GM13977 (cell line): ENCODE data around the gene MAU2.

Experiments
- DNase-seq: peaks from one replicate; pipeline ENCODE4 v3.0.0; 2012; ENCODE audit warnings: low spot score
- in situ Hi-C: fragments of 300-500 bp; cut with MboI; formaldehyde crosslinking; loops from one replicate; pipeline ENCODE4 v1.12.0; 2022; ENCODE audit warnings: low sequenced_read_pairs, low pct_unique_long_range_greater_than_20kb, mixed read lengths, inconsistent platforms; ENCODE audit not compliant: unreplicated experiment
- TF ChIP-seq, protein P1 (sequence below): IDR thresholded peaks from 2 replicates; pipeline ENCODE4 v1.5.1; 2012; ENCODE audit warnings: mild to moderate bottlenecking, control low read depth; ENCODE audit not compliant: insufficient read depth; ENCODE audit errors: extremely low read depth, missing control alignments

Gene MAU2

DNA sequence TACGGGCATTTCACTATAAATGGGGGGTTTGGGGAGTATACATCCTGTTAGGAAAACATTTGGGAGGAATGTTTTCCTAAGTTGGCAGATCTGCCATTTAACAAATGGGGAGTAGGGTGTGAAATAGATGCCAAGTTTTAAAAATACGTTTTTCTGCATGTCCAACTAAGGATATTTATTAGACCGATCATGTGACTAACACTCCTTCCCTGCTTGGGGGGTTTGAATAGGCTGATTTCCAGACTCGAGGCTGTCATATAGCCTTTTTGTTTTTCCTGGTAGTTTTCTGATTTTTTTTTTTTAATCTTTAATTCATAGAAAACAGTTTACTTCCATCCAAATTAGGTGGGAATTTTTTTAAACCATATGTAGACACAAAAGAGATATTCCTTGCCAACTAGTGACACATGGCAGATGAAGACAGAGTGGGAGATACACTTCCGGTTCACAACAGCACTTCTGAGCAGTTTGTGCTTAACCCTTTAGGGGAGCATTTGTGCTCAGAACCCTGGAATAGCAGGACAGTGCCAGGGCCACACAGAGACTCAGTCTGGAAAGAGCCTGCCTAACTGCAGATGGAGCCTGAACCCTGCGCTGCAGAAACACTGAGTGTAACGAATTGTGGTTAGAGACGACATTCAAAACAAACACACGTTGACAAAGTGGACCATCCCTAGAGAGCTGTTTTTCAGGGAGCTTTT, 79.3 kb downstream of the MAU2 start:
- in situ Hi-C loops = no loop called here
- no peak for DNase-seq
- TF ChIP-seq, protein P1, sequence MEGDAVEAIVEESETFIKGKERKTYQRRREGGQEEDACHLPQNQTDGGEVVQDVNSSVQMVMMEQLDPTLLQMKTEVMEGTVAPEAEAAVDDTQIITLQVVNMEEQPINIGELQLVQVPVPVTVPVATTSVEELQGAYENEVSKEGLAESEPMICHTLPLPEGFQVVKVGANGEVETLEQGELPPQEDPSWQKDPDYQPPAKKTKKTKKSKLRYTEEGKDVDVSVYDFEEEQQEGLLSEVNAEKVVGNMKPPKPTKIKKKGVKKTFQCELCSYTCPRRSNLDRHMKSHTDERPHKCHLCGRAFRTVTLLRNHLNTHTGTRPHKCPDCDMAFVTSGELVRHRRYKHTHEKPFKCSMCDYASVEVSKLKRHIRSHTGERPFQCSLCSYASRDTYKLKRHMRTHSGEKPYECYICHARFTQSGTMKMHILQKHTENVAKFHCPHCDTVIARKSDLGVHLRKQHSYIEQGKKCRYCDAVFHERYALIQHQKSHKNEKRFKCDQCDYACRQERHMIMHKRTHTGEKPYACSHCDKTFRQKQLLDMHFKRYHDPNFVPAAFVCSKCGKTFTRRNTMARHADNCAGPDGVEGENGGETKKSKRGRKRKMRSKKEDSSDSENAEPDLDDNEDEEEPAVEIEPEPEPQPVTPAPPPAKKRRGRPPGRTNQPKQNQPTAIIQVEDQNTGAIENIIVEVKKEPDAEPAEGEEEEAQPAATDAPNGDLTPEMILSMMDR = no peak

DNA sequence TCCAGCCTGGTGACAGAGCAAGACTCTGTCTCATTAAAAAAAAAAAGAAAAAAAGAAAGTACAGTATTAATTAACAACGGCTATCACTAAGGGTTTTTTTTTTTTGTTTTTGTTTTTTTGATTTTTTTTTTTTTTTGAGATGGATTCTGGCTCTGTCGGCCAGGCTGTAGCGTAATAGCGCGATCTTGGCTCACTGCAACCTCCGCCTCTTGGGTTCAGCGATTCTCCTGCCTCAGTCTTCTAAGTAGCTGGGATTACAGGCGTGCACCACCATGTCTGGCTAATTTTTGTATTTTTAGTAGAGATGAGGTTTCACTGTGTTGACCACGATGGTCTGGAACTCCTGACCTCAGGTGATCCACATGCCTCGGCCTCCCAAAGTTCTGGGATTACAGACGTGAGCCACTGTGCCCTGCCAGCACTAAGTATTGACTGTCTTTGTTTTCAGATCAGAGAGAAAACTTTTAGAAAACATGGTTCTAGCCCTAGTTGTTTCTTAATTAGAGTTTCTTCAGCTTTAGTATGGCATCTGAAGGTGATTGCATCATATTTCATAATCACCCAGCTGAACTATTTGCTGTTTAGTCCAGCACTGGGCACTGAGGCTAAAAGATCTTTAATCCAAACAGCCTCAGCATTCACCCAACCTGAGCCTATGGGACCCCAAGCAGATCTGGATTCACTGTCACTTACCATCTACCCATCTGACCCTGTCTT, 82.2 kb downstream of the MAU2 start:
- in situ Hi-C loops = no loop called here
- TF ChIP-seq, protein P1 = no peak
- DNase-seq = no peak

DNA sequence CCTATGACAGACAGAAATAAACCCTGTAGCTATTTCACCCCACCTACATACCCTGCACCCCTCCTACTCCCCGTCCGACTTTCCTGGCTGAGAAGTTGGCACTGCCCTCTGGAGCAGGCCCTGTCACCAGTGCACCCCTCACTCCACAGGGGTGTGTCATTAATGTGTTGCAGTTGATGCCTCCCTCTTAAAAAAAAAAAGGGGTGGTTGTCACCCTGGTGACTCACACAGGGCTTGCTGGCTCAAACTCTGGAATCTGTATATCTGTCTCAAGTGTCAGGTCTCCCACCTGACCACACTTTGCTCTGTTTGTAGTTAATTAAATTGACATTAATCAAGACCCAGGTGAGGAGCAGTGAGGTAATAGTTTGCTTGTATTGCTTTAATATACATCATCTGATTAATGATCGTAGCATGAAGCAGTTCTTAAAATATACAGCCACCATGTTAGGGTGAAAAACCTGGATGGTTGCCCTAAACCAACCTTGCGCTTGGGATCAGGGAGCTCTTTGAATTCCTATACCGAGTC, 82.8 kb downstream of the MAU2 start:
- TF ChIP-seq, protein P1 = no peak
- DNase-seq = no peak
- in situ Hi-C loops = no loop called here

DNA sequence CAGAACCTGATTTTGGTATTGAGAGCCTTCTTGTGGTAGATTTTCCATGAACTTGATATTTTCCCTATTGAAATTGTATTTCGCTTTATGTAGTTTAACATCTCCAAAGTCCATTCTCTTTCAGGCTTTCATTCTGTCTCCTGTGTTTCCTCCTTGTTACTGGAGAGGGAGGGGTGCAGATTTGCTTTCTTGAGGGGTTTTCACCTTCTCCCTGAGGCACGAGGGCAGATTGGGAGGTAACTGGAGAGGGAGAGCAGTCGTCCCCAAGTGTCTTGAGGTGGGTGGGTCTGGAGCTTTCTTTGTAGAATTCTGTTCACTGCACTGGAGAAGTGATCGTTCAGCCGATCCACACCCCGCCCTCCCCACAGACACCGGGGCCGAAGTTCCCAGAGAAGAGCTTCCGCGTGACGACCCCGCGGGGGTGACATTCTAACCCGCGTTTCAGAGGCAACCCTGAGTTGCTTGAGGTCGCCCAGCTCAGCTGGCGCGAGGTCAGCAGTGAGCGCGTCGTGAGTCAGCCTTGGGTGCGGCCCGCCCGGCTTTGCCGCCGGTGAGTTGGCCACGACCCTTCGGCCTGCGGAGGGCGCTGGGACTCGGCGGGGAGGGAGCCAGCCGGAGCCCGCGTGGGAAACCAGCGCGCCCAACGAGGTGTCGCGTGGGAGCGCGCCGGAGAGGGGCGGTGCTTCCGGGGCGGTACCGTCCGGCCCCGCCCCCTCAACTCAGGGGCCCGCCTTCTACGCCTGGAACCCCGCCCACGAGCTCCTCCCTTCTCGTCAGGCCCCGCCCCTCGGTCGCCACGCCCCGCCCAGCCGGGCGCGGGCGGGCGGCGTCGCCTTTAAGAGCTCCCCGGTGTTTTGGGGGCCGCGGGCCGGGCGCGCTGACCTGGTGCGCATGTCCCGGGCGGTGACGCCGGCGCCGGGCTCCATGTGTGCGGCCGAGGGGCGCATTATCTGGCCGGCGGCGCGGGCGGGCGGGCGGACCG, 84.5 kb downstream of the MAU2 start, which contains the start of gene GATAD2A:
Gene GATAD2A (plus strand): TSS at position 797 of the 982 bp plus-strand sequence. CDS start 59,671 bp downstream, outside the sequence.
- in situ Hi-C loops = no loop called here
- DNase-seq = peak; percentile 95
- TF ChIP-seq, protein P1 = peak; percentile 71

DNA sequence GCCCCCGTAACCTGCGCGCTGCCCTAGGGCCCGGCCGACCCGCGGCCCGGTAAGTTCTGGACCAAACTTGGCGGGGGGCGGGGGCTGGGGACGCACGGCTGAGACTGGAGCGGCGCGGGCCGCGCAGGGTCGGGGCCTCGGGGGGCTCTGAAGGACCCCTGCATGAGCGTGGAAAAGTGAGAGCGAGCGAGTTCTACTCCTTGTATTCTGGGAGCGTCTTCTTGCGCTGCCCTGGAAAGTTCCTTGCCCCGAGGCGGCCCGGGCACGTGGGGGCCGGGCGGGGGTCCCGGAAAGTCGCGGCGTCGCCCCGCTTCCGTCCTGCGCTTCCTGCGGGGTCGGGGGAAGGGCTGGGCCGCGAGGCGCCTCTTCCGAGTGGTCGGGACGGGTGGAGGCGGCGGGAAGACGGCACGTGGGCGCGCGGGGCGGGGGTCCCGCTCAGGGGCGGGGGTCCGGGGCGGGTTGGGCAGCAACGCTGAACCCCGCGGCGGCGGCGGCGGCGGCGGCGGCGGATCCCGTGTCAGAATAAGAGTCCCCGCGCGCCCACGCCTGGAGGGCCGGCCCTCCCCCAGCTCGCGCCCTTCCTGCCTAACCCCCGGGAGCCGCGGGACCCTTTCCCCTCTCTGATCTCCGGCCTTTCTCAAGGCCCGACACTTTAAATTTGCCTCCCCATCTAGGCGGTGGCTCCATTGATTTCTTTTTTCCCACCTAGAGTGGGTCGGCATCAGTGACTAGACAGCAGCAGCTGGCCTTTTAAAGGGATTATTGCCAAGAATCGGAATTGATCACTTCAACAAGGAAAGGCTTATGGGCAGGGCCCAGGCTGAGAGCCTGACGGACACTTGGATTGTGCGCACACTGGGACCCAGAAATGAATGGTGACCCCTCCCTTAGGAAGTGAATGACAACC, 85.6 kb downstream of the MAU2 start:
- peak; percentile 45 for DNase-seq
- TF ChIP-seq, protein P1 = no peak
- in situ Hi-C loops = no loop called here
